ENCODE data around the gene TMEM225B.
"Not testable (repeated sequence)": the region's sequence is repeated elsewhere in the genome, so short reads cannot be mapped to it uniquely, and the experiment has no call there.

TMEM225B gene

DNA sequence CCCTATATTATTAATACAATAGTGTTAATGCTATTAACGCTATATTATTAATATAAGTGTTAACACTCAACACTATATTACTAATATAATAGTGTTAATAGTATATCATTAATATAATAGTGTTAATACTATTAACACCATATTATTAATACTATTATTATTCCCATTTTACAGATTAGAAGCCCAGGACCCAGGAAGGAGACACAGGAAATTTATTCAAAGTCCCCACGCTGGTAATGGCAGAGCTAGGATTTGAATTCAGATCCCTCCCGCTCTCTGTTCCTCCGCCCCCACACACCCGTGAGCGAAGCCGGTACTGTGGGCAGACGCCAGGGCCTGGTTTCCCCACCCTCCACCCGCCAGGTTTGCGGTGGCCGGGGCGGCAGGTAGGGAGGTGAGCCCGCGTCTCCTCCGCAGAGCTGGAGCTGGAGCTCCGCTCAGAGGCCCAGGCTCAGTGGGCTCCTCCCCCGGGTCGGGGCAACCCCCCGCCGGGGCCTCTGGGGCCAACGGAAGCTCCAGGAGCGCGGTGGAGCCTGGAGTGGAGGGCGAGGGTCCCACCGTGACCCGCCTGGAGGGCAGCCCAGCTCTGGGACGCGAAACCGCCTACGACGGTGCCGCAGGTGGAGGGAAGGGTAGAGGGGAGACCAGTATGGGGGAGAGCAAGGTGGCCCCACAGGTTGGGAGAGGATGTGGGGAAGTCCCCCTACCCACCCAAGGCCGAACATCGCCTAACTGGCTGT is at the start of gene TMEM225B:
TMEM225B (plus strand) TSS at position 506 of the 740 bp plus-strand sequence. CDS start 6,122 bp downstream, outside the sequence.
- Histone ChIP-seq H3K9me3 (no peaks in the 10 kb centered on the region), H3K4me1 (no peaks in the 10 kb centered on the region), H3K36me3 (replicated peaks) (no peaks in the 10 kb centered on the region), H3K4me3 (no peak within 1 kb of the TSS), H3K27me3 (ENCODE audit: low read depth) (no peaks in the 10 kb centered on the region)
- in situ Hi-C loops (cut with MboI; ENCODE audit: low sequenced_read_pairs) = no loop called here
- no peak for DNase-seq (ENCODE audit: low spot score in 2 of 2)

DNA sequence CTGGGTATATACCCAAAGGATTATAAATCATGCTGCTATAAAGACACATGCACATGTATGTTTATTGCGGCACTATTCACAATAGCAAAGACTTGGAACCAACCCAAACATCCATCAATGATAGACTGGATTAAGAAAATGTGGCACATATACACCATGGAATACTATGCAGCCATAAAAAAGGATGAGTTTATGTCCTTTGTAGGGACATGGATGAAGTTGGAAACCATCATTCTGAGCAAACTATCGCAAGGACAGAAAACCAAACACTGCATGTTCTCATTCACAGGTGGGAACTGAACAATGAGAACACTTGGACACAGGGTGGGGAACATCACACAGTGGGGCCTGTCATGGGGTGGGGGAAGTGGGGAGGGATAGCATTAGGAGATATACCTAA is 48.5 kb upstream of the TMEM225B start:
- H3K4me3 ChIP-seq; H3K36me3 ChIP-seq (replicated peaks); in situ Hi-C loops (cut with MboI; ENCODE audit: low sequenced_read_pairs); H3K4me1 ChIP-seq; H3K9me3 ChIP-seq; H3K27me3 ChIP-seq (ENCODE audit: low read depth); DNase-seq (ENCODE audit: low spot score in 2 of 2): not testable (repeated sequence)

- in situ Hi-C loops (cut with MboI; ENCODE audit: low sequenced_read_pairs) = no loop called here
- Histone ChIP-seq H3K9me3 (no peaks in the 10 kb centered on the region), H3K4me1 (no peaks in the 10 kb centered on the region; the same call in 1 of the 2 replicates), H3K4me3 (peak overlapping the region; percentile 85), H3K27me3 (ENCODE audit: low read depth) (no peaks in the 10 kb centered on the region), H3K36me3 (replicated peaks) (peaks cover 15% of the 10 kb centered on the region)
- DNase-seq (ENCODE audit: low spot score in 2 of 2) = no peak
Measured at GRCh38 chr7:99551334-99551733, 46.7 kb upstream of the TMEM225B start.

DNA sequence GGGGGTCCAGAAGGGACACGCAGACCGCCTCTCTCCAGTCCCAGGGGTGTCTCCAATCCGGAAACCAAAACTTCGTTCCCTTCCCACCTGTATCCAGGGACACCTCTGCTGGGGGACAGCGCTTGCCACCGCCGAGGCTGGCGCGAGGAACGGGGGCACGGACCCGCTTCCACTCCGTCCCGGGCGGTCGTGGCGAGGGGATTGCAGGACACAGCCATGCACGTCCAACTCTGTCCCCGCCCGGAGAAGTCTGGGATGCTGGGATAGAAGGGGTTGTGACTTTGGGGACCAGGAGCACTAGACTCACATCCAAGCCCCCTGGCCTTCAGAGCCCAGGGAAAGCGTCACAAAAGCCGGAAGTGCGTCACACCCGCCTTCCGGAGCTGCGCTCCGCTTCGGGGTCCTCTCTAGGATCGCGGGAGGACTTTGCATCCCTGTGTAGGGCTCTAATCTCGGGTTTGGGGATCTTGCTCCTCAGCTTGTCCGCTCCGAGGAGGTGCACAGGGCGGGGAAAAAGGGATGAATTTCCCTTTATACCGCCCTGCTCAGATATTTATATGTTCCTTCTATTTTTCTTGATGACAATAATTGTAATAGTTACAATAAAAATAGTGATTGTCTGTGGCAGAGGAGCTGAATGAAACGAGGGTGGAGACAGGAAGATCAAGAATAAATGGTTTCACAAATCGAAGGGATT is 46.2 kb upstream of the TMEM225B start, which contains the start of gene FAM200A:
FAM200A (minus strand) TSS at position 348 of the 697 bp plus-strand sequence. CDS start 3,707 bp downstream, outside the sequence.
- Histone ChIP-seq H3K4me3 (peak within 1 kb of the TSS; percentile 85), H3K36me3 (replicated peaks) (peaks cover 21% of the 10 kb centered on the region), H3K9me3 (no peaks in the 10 kb centered on the region), H3K27me3 (ENCODE audit: low read depth) (no peaks in the 10 kb centered on the region), H3K4me1 (no peaks in the 10 kb centered on the region; the same call in 1 of the 2 replicates)
- DNase-seq (ENCODE audit: low spot score in 2 of 2) = peak; percentile 85 to 90
- in situ Hi-C loops (cut with MboI; ENCODE audit: low sequenced_read_pairs) = no loop called here

DNA sequence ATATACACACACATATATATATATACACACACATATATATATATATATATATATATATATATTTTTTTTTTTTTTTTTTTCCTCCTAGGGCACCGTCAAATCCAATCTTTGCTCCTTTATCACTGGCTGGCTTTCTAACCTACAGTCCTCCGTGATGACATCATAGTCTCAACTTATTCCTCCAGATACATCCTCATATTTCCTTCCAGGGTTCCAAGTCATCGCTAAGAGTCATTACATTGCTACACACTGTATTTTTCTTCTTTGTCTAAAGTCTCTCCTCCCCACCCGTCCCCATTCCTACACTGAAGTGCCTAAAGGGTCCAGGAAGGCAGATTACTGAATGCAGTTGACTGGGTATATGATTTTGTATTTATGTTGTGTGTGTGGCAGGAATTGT is 45.0 kb upstream of the TMEM225B start:
- no peak for DNase-seq (ENCODE audit: low spot score in 2 of 2)
- H3K4me3 ChIP-seq = no peak overlapping the region
- in situ Hi-C loops (cut with MboI; ENCODE audit: low sequenced_read_pairs) = no loop called here
- peaks cover 21% of the 10 kb centered on the region for H3K36me3 ChIP-seq (replicated peaks)
- H3K27me3 ChIP-seq (ENCODE audit: low read depth) = no peaks in the 10 kb centered on the region
- peaks cover 6% of the 10 kb centered on the region for H3K4me1 ChIP-seq
- no peaks in the 10 kb centered on the region for H3K9me3 ChIP-seq

DNA sequence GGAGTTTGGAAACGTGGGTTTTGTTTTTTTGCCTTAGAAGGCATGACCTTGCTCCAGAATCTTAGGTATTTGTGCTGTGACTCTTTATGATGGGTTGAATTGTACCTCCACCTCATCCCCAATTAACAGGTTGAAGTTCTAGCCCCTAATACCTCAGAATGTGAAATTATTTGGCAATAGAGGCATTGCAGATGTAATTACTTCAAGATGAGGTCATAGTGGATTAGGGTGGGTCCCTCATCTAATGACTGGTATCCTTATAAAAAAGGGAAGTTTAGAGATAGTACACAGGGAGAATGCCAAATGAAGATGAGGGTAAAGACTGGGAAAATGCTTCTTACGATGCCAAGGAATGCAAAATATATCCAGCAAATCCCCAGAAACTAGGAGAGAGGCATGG is 43.1 kb upstream of the TMEM225B start:
- H3K4me3 ChIP-seq = no peak overlapping the region
- peaks cover 6% of the 10 kb centered on the region for H3K4me1 ChIP-seq
- in situ Hi-C loops (cut with MboI; ENCODE audit: low sequenced_read_pairs) = no loop called here
- DNase-seq (ENCODE audit: low spot score in 2 of 2) = no peak
- H3K9me3 ChIP-seq = no peaks in the 10 kb centered on the region
- no peaks in the 10 kb centered on the region for H3K27me3 ChIP-seq (ENCODE audit: low read depth)
- H3K36me3 ChIP-seq (replicated peaks) = peaks cover 21% of the 10 kb centered on the region

GRCh38 chr7:99557196-99557607 is 40.9 kb upstream of the TMEM225B start:
- no peak for DNase-seq (ENCODE audit: low spot score in 2 of 2)
- no peaks in the 10 kb centered on the region for H3K27me3 ChIP-seq (ENCODE audit: low read depth)
- peaks cover 40% of the 10 kb centered on the region for H3K36me3 ChIP-seq (replicated peaks)
- no peaks in the 10 kb centered on the region for H3K9me3 ChIP-seq
- H3K4me1 ChIP-seq = peaks cover 6% of the 10 kb centered on the region
- H3K4me3 ChIP-seq = peak overlapping the region; percentile 91
- in situ Hi-C loops (cut with MboI; ENCODE audit: low sequenced_read_pairs) = no loop called here

DNA sequence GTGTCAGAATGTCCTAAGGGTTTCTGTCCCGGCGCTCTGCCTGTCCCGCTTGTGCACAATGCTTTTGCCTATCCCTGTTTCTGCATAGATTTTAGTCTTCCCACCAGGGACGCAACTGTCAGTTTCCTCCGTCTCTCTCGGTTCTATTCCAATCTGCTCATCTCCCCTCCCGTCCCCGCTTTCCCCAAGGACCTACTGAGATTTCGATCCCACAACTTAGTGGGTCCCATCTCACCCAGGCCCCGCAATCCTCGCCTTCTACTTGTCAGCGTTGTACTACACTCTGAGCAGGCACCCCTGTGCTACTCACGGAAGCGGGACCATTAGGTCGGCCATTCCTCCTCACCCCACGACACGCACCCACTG is 40.1 kb upstream of the TMEM225B start:
- H3K9me3 ChIP-seq = no peaks in the 10 kb centered on the region
- in situ Hi-C loops (cut with MboI; ENCODE audit: low sequenced_read_pairs) = no loop called here
- H3K4me3 ChIP-seq = peak overlapping the region; percentile 91
- DNase-seq (ENCODE audit: low spot score in 2 of 2) = no peak
- peaks cover 6% of the 10 kb centered on the region for H3K4me1 ChIP-seq
- H3K36me3 ChIP-seq (replicated peaks) = peaks cover 47% of the 10 kb centered on the region
- H3K27me3 ChIP-seq (ENCODE audit: low read depth) = no peaks in the 10 kb centered on the region

DNA sequence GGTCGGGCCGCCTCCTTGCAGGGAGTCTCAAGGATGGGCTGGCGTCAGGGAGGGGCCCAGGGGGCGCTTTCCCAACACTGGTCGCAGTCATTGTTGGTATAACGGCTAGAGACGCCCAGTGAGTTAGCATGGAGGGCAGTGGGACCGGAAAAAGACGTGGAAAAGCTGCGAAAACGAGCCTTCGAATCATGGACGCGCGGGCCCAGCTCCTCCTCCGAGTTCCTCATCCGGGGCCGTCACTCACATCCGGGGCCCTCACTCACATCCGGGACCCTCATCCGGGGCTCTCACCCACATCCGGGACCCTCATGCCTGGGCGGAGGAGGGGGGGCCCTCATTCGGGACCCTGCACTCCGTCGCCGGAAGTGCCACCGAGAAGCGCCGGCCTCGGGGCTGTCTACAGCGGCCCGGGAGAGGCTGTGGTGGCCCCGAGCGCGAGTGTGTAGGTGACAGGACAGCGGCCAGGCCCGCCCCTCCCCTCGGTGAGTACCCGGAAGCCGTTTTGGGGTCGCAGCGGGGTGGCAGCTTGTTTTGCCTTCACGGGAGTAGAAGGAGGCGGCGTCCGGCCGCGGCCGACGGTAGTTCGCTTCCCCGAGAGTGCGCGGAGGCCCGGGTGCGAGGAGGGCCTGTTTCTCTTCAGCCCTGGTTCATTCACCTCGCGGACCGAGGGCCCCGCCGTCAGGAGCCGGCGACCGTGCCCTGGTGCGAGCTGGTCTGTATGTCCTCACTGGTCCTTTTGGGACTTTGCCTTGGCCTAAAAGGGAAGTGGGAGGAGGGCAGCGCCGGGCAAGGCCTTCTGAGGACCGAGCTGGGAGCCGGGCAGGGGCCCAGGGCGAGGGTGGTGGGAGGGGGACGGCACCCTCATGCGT is 39.5 kb upstream of the TMEM225B start, which contains the start of gene ZNF655:
ZNF655 (plus strand) TSS at position 337 of the 869 bp plus-strand sequence. CDS start 1,918 bp downstream, outside the sequence.
- Histone ChIP-seq H3K4me1 (peaks cover 6% of the 10 kb centered on the region), H3K27me3 (ENCODE audit: low read depth) (no peaks in the 10 kb centered on the region), H3K9me3 (no peaks in the 10 kb centered on the region), H3K4me3 (peak within 1 kb of the TSS; percentile 91), H3K36me3 (replicated peaks) (peaks cover 48% of the 10 kb centered on the region)
- DNase-seq (ENCODE audit: low spot score in 2 of 2) = peak; percentile 86 to 95
- in situ Hi-C loops (cut with MboI; ENCODE audit: low sequenced_read_pairs) = no loop called here

DNA sequence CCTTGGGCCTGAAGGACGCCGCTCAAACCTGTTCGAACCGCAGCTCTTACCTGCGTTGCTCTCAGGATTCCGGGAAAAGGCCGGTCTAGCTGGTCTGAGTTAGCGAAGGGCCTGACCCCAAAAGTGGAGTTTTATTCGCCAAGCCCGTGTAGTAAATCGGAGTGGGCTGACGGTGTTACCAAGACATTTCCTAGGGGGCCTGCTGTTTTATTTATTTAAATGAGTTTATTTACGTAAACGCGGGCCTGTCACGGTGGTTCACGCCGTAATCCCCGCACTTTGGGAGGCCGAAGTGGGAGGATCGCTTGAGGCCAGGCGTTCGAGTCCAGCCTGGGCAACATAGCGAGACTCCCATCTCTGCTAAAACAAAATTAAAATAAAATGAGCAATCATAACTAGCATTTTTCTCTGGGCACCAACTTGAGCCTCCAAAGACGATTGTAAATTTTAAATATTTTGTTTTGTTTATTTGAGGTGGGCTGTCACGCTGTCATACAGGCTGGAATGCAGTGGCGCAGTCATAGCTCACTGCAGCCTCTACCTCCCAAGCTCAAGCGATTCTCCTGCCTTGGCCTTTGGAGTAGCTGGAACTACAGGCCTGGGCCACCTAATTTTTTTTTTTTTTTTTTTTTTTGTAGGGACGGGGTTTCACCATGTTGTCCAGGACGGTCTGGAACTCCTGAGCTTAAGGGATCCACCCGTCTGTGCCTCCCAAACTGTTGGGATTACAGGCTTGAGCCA is 38.7 kb upstream of the TMEM225B start:
- peak overlapping the region; percentile 91 for H3K4me3 ChIP-seq
- H3K9me3 ChIP-seq = no peaks in the 10 kb centered on the region
- peaks cover 56% of the 10 kb centered on the region for H3K36me3 ChIP-seq (replicated peaks)
- no peak for DNase-seq (ENCODE audit: low spot score in 2 of 2)
- in situ Hi-C loops (cut with MboI; ENCODE audit: low sequenced_read_pairs) = no loop called here
- H3K27me3 ChIP-seq (ENCODE audit: low read depth) = no peaks in the 10 kb centered on the region
- peaks cover 6% of the 10 kb centered on the region for H3K4me1 ChIP-seq

DNA sequence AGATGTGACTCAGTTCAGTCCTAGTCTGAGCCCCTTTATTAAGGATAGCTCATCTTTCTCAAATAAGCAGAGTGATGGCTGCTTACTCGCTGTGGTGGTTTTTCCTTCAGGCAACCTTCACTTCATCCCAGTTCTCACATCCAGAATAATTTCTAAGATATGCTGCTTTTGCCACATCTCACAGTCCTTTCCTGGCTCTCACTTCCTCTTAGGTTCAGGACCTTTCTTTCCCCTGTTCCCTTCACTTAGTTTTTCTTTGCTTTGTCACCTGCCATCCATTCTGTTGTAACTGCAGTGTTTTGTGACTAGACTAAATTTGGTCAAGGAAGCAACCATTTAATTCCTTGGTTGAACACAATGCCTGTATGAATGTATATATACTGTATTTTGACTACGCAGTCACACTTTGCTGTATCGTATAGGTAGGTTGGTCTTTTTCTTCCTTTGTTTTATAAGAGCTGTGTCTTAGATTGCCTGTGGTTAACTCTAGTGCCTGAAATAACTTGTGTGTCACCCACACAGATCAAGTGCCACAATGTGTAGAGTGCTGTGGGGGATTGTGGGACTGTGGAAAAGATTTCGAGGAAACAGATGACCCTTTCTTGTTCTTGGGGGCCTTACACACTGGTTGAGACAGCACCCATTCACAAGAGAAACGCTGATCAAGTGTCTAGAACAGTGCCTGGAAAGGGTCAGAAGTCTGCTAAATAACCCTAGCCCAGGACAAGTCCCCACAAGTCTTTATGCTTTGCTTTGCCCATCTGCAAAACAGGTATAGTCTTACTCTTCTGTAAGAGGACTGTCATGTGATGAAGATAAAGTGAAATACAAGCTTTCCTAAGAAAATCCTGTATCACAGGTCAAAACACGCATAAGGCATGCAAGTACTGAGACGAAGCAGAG is 37.0 kb upstream of the TMEM225B start:
- no peak overlapping the region for H3K4me3 ChIP-seq
- no peaks in the 10 kb centered on the region for H3K27me3 ChIP-seq (ENCODE audit: low read depth)
- no peak for DNase-seq (ENCODE audit: low spot score in 2 of 2)
- in situ Hi-C loops (cut with MboI; ENCODE audit: low sequenced_read_pairs) = no loop called here
- peaks cover 6% of the 10 kb centered on the region for H3K4me1 ChIP-seq
- no peaks in the 10 kb centered on the region for H3K9me3 ChIP-seq
- H3K36me3 ChIP-seq (replicated peaks) = peaks cover 66% of the 10 kb centered on the region

- H3K4me1 ChIP-seq = peaks cover 6% of the 10 kb centered on the region
- peaks cover 64% of the 10 kb centered on the region for H3K36me3 ChIP-seq (replicated peaks)
- no peaks in the 10 kb centered on the region for H3K27me3 ChIP-seq (ENCODE audit: low read depth)
- in situ Hi-C loops (cut with MboI; ENCODE audit: low sequenced_read_pairs) = no loop called here
- DNase-seq (ENCODE audit: low spot score in 2 of 2) = no peak
- no peaks in the 10 kb centered on the region for H3K9me3 ChIP-seq
- H3K4me3 ChIP-seq = no peak overlapping the region
Measured at GRCh38 chr7:99561737-99562051, 36.4 kb upstream of the TMEM225B start.

Data from HAP-1 (cell line).